Ascending aorta (tissue), 2 donors: Measurements from ENCODE around the gene TRIM26. TPM values are rescaled to one million over a fixed set of nuclear protein-coding genes. Genes with fewer than 3 reads are reported as not detected.

Experiments used
- DNase-seq, 2 donors: peaks; one replicate each; pipeline ENCODE4 v3.0.0-alpha.2; 2019; ENCODE audit warnings: low spot score in 2 of 2
- H3K27ac ChIP-seq, 2 donors: fragments of 200-600 bp; sonication (generic); one replicate each; pipeline ENCODE4 v1.5.1; 2016 to 2017; ENCODE audit warnings: mild to moderate bottlenecking in 1 of 2
- H3K27me3 ChIP-seq: fragments of 200-600 bp; sonication (generic); one replicate; pipeline ENCODE4 v1.5.1; 2017
- H3K36me3 ChIP-seq, 2 donors: fragments of 200-600 bp; sonication (generic); one replicate each; pipeline ENCODE4 v1.5.1; 2016
- H3K4me1 ChIP-seq, 2 donors: fragments of 200-600 bp; sonication (generic); one replicate each; pipeline ENCODE4 v1.5.1; 2016 to 2017; ENCODE audit warnings: mild to moderate bottlenecking in 1 of 2
- H3K4me3 ChIP-seq, 2 donors: fragments of 200-600 bp; sonication (generic); one replicate each; pipeline ENCODE4 v1.5.1; 2016 to 2017; ENCODE audit warnings: mild to moderate bottlenecking in 1 of 2
- H3K9me3 ChIP-seq, 2 donors: fragments of 200-600 bp; sonication (generic); one replicate each; pipeline ENCODE4 v1.5.1; 2016
- CTCF ChIP-seq, 3 experiments: fragments of 200-600 bp in 2 of 3; fragments of 450-650 bp in 1 of 3; sonication (generic) in 2 of 3; IDR thresholded peaks; one replicate each; pipeline ENCODE4 v1.5.1; 2016 to 2019; ENCODE audit warnings: antibody characterized with exemption in 3 of 3, mild to moderate bottlenecking in 1 of 3, moderate library complexity in 1 of 3
- intact Hi-C: fragments of 100-400 bp; cut with DNase I; formaldehyde crosslinking; loops from one replicate; pipeline ENCODE4 v1.15.1; 2023
- total RNA-seq: library from RNA; depleted of rRNA; stranded (reverse); fragments of >200 nt; gene quantifications from one replicate; pipeline ENCODE4 v1.1.0, GENCODE V29; 2016

TRIM26 gene
- total RNA-seq, 1 donor from 2014 or later = 38.6 TPM

- peak; percentile 42 to 93 for DNase-seq
- no peak for TF ChIP-seq CTCF (IDR thresholded peaks at IDR 0.05)
- H3K27me3 ChIP-seq = no peaks in the 10 kb centered on the region
- H3K4me3 ChIP-seq = peak overlapping the region; percentile 72 to 97
- H3K27ac ChIP-seq = peak overlapping the region; percentile 93 to 97
- no peaks in the 10 kb centered on the region for H3K9me3 ChIP-seq
- intact Hi-C loops = loop anchor here (1.0 to 10.0 kb wide), 8 partner anchors 45 to 579 kb away; partner anchors contain the start of genes GABBR1, HLA-A, HLA-E and HLA-F
- H3K4me1 ChIP-seq = peaks cover 7 to 23% of the 10 kb centered on the region in 2 donors
- H3K36me3 ChIP-seq = no peaks in the 10 kb centered on the region
These were observed 901 bp upstream of the TRIM26 start for GRCh38 chr6:30213957-30214656.

- Histone ChIP-seq H3K27me3 (no peaks in the 10 kb centered on the region), H3K9me3 (no peaks in the 10 kb centered on the region), H3K36me3 (no peaks in the 10 kb centered on the region), H3K4me3 (peak overlapping the region; percentile 72 to 97), H3K27ac (peak overlapping the region; percentile 93 to 97), H3K4me1 (peaks cover 7 to 20% of the 10 kb centered on the region in 2 donors)
- intact Hi-C loops = loop anchor here (1.0 to 10.0 kb wide), 7 partner anchors 111 to 579 kb away; partner anchors contain the start of genes GABBR1, HLA-A, HLA-E and HLA-F
- TF ChIP-seq CTCF (IDR thresholded peaks at IDR 0.05) = no peak
- DNase-seq = peak in 1 of 2 donors; percentile 71
These were observed 406 bp upstream of the TRIM26 start for GRCh38 chr6:30213667-30213956.

GRCh38 chr6:30211899-30212298 lies 1.3 kb downstream of the TRIM26 start:
- Histone ChIP-seq H3K4me1 (peaks cover 7 to 28% of the 10 kb centered on the region in 2 donors), H3K36me3 (no peaks in the 10 kb centered on the region), H3K9me3 (no peaks in the 10 kb centered on the region), H3K27me3 (no peaks in the 10 kb centered on the region), H3K27ac (no peak overlapping the region), H3K4me3 (peak overlapping the region; percentile 72 to 97)
- TF ChIP-seq CTCF (IDR thresholded peaks at IDR 0.05) = no peak
- intact Hi-C loops = loop anchor here (2.0 to 10.0 kb wide), 6 partner anchors 109 to 577 kb away; partner anchors contain the start of genes GABBR1, HLA-A, HLA-E and HLA-F
- no peak for DNase-seq

GRCh38 chr6:30211306-30211705 lies 1.9 kb downstream of the TRIM26 start:
- Histone ChIP-seq H3K9me3 (no peaks in the 10 kb centered on the region), H3K36me3 (no peaks in the 10 kb centered on the region), H3K27me3 (no peaks in the 10 kb centered on the region), H3K4me3 (peak overlapping the region in 1 of 2 donors; percentile 72), H3K27ac (no peak overlapping the region), H3K4me1 (peaks cover 7 to 28% of the 10 kb centered on the region in 2 donors)
- intact Hi-C loops = loop anchor here (5.0 to 10.0 kb wide), 4 partner anchors 267 to 577 kb away; partner anchors contain the start of genes GABBR1, HLA-A, HLA-E and HLA-F
- TF ChIP-seq CTCF (IDR thresholded peaks at IDR 0.05) = no peak
- no peak for DNase-seq

DNA sequence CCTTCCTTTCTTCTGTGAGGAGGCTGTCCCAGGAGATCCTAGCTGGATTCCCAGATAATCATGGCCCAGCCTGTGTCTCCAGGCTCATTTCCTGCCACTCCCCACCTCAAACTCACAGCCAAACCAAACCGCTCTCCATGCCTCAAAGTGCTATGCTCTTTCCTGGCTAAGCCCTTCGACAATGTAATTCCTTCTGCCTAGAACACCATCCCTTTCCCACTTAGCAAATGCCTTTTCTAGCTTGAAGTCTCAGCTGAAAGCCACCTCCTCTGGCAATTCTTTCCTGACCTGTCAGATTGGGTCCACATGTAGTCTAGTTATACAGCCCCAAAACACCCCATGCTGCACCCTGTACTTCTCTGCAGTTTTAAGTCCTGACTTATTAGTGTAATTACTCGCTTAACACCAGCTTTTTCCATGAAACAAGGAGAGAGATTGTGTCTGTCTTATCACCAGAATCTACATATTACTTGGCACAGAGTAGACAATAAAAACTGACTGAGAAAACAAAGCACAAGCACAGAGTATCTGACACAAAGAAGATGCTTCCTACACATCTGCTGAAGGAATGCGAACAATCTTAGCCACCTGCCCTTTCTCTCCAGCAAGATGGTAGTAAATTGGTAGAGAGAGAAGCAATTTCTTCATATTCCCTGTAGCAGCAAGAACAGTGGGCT lies 5.4 kb downstream of the TRIM26 start:
- intact Hi-C loops = no loop called here
- Histone ChIP-seq H3K36me3 (no peaks in the 10 kb centered on the region), H3K9me3 (no peaks in the 10 kb centered on the region), H3K4me1 (peaks cover 7 to 25% of the 10 kb centered on the region in 2 donors), H3K4me3 (no peak overlapping the region), H3K27me3 (no peaks in the 10 kb centered on the region), H3K27ac (peak overlapping the region in 1 of 2 donors; percentile 11)
- DNase-seq = no peak
- no peak for TF ChIP-seq CTCF (IDR thresholded peaks at IDR 0.05)
